GM18907 (cell line): Measurements from ENCODE around the gene NXF1.

Source experiments
- ATAC-seq: cut with Tn5 transposase; IDR thresholded peaks from one replicate; pipeline ENCODE4 v1.9.1; 2021; ENCODE audit warnings: mild to moderate bottlenecking, moderate library complexity; ENCODE audit not compliant: unreplicated experiment

The NXF1 gene

DNA sequence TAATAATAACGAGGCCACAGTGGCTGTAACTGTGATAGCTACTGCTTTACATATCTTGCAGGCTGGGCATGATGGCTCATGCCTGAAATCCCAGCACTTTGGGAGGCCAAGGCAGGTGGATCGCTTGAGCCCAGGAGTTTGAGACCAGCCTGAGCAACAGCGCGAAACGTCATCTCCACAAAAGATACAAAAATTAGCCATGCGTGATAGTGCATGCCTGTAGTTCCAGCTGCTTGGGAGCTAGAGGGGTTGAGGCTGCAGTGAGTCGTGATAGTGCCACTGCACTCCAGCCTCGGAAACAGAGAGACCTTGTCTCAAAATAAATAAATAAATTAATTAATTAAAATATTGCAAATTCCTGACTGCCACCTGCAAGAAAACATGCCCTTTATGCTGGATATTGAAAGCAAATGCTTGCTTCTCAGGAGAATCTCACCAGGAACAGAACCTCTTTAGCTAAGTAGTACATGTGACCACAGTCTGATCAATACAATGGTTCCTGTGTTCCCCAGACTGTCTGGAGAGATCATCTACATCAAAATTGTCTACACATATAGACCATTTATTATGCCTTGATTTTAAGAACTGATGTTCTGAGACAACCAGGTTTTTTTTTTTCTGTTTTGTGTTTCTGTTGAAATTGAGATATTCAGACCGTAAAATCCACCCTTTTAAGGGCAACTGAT, 57.6 kb downstream of the NXF1 start:
- ATAC-seq, result no peak
